GF-D8 (cell line): ENCODE measurements around the gene MPPED1.

Experiments
- DNase-seq: peaks from one replicate; lab custom pipeline; 2025; lab: John Stamatoyannopoulos, UW

MPPED1 gene

GRCh38 chr22:43411040-43411868 lies 560 bp upstream of the MPPED1 start:
- DNase-seq = no peak

GRCh38 chr22:43412808-43413795 lies 1.3 kb downstream of the MPPED1 start:
- DNase-seq = no peak

GRCh38 chr22:43413826-43414225 lies 2.0 kb downstream of the MPPED1 start:
- DNase-seq = no peak

DNA sequence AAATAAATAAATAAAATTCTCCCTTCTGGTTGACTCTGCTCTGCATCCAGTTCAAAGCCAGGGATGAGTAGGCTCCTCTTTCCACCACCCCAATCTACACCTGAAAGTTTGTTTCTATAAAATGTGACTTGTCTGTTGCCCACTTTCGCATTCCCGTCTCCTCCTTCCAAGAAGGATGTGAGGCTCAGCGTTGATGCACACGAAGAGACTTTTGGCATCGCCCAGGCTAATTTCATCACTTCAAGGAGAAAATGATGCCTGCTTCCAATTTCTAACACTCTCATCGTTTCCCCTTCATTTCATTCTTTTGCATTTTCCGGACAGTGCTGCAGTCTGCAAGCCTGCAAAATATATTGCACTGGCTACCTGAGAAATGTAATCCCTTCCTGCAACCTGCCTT lies 3.9 kb downstream of the MPPED1 start:
- DNase-seq = no peak

GRCh38 chr22:43417555-43417954 lies 5.7 kb downstream of the MPPED1 start:
- DNase-seq = no peak

DNA sequence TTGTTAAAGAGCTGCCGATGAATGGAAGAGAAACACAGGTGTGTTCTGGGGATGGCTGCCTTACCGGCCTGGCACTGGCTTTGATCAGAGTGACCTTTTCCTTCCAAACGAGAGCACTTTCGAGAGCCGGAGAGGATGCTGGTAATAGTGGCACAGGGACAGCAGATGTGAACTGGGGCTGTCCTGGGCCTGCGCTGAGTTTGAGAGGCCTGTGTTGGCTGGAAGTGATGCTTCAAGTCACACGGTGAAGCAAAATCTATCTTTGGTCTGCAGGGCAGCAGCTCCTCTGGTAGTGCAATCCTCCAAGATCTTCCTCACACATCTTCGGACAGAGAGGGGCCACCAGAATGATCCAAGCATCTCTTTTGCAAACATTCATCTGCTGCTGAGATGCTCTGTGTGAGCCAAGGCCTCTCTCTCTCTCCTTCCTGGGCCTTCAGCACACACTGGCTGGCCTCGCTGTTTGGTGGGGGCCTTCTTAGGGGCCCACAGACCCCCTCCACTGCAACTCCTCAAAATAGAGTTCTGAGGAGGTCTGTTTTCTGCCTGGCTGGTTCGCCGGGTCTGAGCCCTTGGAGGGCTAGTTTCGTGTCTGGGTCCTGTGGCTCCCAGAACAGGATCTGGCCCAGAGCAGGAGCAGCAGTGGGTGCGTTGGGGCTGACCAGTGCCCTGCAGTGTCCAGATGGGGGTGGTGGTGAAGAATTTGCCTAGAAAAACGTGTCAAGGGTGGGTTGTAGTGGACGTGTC lies 6.4 kb downstream of the MPPED1 start:
- DNase-seq = no peak

- no peak for DNase-seq
Observed at GRCh38 chr22:43419371-43420080, 7.7 kb downstream of the MPPED1 start.

DNA sequence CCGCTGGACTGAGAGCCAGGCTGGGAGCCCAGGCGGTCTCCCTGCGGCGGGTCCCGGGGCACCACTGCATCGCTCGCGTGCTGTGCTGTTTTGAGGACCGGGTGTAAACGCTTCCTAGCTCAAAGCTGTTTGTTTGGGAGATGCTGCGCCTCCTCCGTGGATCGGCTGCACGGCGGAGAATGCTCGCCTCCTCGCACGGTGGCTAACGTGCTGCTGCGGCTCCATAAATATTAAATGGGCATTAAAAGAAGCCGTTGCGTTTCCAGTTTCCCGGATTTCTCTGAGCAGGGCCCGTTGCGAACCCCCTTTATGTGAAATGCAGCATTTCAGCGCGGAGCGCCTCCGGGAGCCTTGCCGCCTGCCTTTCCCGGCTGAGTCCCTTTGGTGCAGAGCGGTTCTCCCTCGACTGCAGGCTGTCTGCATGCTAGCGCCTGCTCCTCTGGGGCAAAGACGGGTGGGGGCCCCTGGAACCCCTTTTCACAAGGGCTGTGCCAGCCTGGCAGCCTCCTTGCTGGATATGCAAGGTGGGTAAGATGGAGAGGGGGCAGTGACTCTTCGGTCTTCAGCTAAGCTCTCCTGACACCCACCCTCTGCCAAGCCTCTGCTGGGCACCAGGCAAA lies 9.3 kb downstream of the MPPED1 start:
- DNase-seq = no peak

GRCh38 chr22:43421914-43422615 lies 10.3 kb downstream of the MPPED1 start:
- no peak for DNase-seq

GRCh38 chr22:43423046-43423445 lies 11.2 kb downstream of the MPPED1 start:
- no peak for DNase-seq

DNA sequence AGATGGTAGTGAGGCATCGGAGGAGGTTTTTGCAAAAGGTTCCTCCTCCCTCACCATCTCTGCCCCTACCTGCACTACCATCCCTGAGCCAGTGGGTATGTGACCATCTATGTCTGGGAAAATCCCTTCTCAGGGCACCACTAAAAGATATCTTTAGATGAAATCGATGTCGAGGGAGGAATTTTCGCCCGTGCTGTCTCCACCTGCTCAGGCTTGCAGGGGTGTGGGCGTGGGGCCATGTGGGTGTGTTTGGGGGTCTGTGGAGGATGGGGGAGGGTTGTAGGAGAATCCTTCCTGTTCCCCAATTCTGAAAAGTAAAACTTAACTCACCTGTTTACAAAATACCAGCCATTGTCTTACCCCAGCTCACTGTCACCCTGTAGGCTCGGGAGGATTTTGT lies 12.4 kb downstream of the MPPED1 start:
- no peak for DNase-seq

- DNase-seq = no peak
Observed at GRCh38 chr22:43424666-43425630, 13.1 kb downstream of the MPPED1 start.

DNA sequence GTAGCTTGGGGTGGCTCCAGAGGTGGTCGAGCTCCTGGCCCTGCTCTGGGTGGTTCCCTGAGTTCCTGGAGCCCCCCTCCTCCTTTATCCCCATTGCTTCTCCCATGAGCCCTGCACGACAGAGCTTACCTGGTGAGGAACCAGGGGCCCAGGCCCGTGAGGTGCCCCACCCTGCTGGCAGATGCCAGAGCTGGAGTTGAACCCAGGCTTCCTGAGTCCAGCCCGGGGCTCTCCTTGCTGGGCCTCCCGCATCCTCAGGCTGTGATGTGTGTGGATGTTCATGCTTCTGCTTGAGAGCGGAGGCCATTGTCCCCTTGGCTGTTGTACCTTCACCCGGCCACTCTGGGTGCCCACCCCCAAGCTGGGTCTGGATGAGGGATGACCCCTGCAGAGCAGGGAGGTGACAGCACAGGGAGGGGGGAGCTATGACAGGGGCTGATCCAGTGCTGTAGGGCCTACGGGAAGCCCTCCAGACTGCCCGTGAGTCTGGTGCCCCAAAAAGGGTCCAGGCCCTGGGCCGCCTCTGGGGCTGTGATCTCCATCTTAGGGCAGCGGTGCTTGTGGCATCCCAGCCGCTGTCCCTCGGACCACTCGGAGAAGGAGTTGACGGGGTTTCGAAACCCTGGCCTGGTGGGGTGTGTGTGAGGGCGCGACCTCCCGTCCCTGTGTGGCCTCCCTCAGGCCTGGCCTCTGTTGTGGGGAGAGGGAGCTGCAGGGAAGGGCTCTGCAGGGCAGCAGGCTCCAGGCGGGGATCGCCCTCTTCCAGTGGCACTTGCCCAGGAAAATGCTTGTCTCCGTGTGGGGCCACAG lies 14.4 kb downstream of the MPPED1 start:
- no peak for DNase-seq

- no peak for DNase-seq
Observed at GRCh38 chr22:43426816-43427215, 15.0 kb downstream of the MPPED1 start.

DNA sequence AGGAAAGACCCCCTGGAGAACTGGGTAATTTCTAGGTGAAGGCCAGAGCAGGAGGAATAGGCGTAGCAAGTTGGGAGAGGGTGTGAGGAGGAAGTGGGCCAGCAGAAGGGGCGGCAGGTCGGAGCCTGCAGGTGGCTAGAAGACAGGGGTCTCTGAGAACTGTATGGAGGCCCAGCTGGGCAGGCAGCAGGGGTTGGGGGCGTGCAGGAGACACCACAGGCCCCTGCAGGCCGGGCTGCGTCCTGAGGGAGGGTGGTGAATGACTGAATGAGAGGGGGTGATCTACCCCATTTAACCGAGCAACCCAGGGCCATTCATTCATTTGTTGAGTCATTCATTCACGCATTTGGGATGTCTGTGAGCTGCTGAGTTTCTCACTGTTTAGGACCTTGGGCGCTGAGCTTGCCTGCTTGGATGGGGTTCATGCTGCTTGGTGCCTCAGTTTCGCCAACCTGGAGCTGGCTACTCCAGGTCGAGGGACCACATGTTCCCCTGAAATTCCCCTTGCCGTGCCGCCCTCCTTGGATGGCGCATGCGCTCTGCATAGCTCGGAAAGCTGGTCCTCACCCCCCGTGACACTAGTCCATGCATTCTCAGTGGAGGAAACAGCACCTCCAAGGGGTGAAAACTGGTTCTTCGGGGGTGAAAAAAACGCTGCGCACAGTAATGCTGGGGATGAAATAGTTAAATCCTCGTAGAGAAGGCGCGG lies 15.6 kb downstream of the MPPED1 start:
- no peak for DNase-seq

- DNase-seq = no peak
Observed at GRCh38 chr22:43428005-43428485, 16.2 kb downstream of the MPPED1 start.

- no peak for DNase-seq
Observed at GRCh38 chr22:43428521-43428920, 16.7 kb downstream of the MPPED1 start.

DNA sequence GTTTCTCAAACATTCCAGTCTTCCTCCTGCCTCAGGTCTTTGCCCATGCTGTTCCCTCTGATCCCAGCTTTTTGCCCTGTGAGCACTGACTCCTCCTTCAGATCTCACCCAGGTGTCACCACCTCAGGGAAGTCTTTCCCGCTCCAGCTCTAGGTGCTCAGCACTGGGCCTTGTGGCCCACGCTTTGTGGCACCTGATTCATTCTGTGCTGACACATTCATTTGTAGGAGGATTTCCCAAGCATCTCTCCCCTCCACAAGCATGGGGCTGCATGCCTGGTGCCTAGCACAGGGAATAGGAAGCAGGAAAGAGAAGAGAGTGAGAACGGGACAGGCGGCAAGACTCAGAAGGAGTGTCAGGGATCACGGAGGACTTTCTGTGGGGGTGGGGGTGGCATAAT lies 17.6 kb downstream of the MPPED1 start:
- no peak for DNase-seq
